Activated CD8-positive, alpha-beta T cell treated with anti-CD3 and anti-CD28 coated beads, Interleukin-2, amount 10 ng/mL, durations not matched to agents 7 days and 5 days (primary cell): ENCODE data around the gene IGFBP2. TPM values are rescaled to one million over a fixed set of nuclear protein-coding genes. Genes with fewer than 3 reads are reported as not detected.

Experiments used
- ATAC-seq: fragments of 150-1000 bp; cut with Tn5 transposase; one replicate; pipeline ENCODE4 v1.10.0; 2021; ENCODE audit warnings: moderate library complexity
- CTCF ChIA-PET: fragments of 350-600 bp; sonication (Branson Sonifier 250); formaldehyde crosslinking; loops from one replicate; lab custom pipeline; 2021; ENCODE audit warnings: antibody characterized with exemption; lab: Charles Lee
- POLR2A ChIA-PET: fragments of 350-600 bp; sonication (Branson Sonifier 250); formaldehyde crosslinking; loops from one replicate; lab custom pipeline; 2021; ENCODE audit warnings: antibody characterized with exemption; lab: Charles Lee
- DNase-seq: peaks from one replicate; pipeline ENCODE4 v3.0.0-alpha.2; 2020
- H3K27ac Mint-ChIP-seq: one replicate; pipeline ENCODE4 v1.8.0; 2021; ENCODE audit warnings: mild to moderate bottlenecking, mixed read lengths
- H3K27me3 Mint-ChIP-seq: one replicate; pipeline ENCODE4 v1.8.0; 2021; ENCODE audit warnings: low read depth, mixed read lengths
- H3K36me3 Mint-ChIP-seq: one replicate; pipeline ENCODE4 v1.8.0; 2021; ENCODE audit warnings: low read depth, mixed read lengths
- H3K4me1 Mint-ChIP-seq: one replicate; pipeline ENCODE4 v1.8.0; 2021; ENCODE audit warnings: low read depth, mixed read lengths
- H3K4me3 Mint-ChIP-seq: one replicate; pipeline ENCODE4 v1.8.0; 2021; ENCODE audit warnings: mild to moderate bottlenecking, mixed read lengths
- H3K9me3 Mint-ChIP-seq: one replicate; pipeline ENCODE4 v1.8.0; 2022; ENCODE audit warnings: mixed read lengths; ENCODE audit not compliant: insufficient read depth
- total RNA-seq, 2 experiments: library from RNA; stranded (reverse); gene quantifications; one replicate each; pipeline ENCODE4 v1.2.3, GENCODE V29; 2021

IGFBP2 gene
- total RNA-seq, 2 experiments from 2014 or later: 74.7 to 75.5 TPM

- ATAC-seq: no peak
- H3K4me3 Mint-ChIP-seq: no peak overlapping the region
- no peak overlapping the region for H3K27ac Mint-ChIP-seq
- ChIA-PET POLR2A (no interaction called here), CTCF (interaction anchor here (0.9 kb wide), 1 partner anchor 163 kb away, joined by 3 read pairs; no protein-coding TSS in a partner anchor)
- H3K36me3 Mint-ChIP-seq: no peaks in the 10 kb centered on the region
- peaks cover 11% of the 10 kb centered on the region for H3K4me1 Mint-ChIP-seq
- no peak for DNase-seq
- H3K27me3 Mint-ChIP-seq: peaks cover 11% of the 10 kb centered on the region
- no peaks in the 10 kb centered on the region for H3K9me3 Mint-ChIP-seq
Observed at GRCh38 chr2:216679658-216680024, 46.4 kb downstream of the IGFBP2 start.

GRCh38 chr2:216680951-216681629 is 47.9 kb downstream of the IGFBP2 start:
- POLR2A ChIA-PET: no interaction called here
- no peaks in the 10 kb centered on the region for H3K9me3 Mint-ChIP-seq
- peaks cover 11% of the 10 kb centered on the region for H3K4me1 Mint-ChIP-seq
- peaks cover 16% of the 10 kb centered on the region for H3K27me3 Mint-ChIP-seq
- DNase-seq (no peak), ATAC-seq (no peak)
- H3K36me3 Mint-ChIP-seq: no peaks in the 10 kb centered on the region
- H3K27ac Mint-ChIP-seq: no peak overlapping the region
- CTCF ChIA-PET: interaction anchor here (1.3 to 2.4 kb wide), 3 partner anchors 13 to 830 kb away, joined by 3 to 12 read pairs (median 11); no protein-coding TSS in a partner anchor
- no peak overlapping the region for H3K4me3 Mint-ChIP-seq

- DNase-seq (no peak), ATAC-seq (no peak)
- no peak overlapping the region for H3K27ac Mint-ChIP-seq
Observed at GRCh38 chr2:216681683-216682082, 48.5 kb downstream of the IGFBP2 start.

DNA sequence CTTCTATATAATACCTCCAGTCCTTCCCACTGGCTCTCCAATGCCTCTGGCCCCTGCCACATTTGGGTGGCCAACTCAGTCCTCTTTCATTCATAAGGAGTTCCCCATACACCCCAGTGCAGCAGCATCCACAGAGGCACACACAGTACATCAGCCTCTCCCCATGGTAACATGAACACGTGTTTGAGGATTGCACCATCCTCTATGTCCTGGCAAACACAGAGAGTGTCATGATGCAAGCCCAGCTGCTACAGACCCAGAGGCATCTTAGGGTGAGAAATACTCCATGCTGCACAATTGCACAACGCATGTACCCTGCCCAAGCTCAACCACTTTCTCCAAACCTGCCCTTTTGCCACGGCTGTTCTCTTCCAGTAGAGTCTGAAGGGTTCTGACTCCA is 50.6 kb downstream of the IGFBP2 start:
- H3K27me3 Mint-ChIP-seq: peaks cover 19% of the 10 kb centered on the region
- DNase-seq: no peak
- CTCF ChIA-PET: interaction anchor here (0.9 to 2.1 kb wide), 4 partner anchors 12 to 1029 kb away, joined by 3 to 8 read pairs (median 6); partner anchors contain the start of gene IGFBP5

More at GRCh38 chr2:216681683-216682082, 48.5 kb downstream of the IGFBP2 start:
- Mint-ChIP-seq H3K27me3 (peaks cover 17% of the 10 kb centered on the region), H3K4me1 (peaks cover 11% of the 10 kb centered on the region), H3K4me3 (no peak overlapping the region), H3K36me3 (no peaks in the 10 kb centered on the region), H3K9me3 (no peaks in the 10 kb centered on the region)
- CTCF ChIA-PET: interaction anchor here (0.7 to 2.4 kb wide), 11 partner anchors 10 to 1031 kb away, joined by 3 to 12 read pairs (median 5); no protein-coding TSS in a partner anchor
- POLR2A ChIA-PET: no interaction called here

GRCh38 chr2:216685327-216685875 is 52.2 kb downstream of the IGFBP2 start:
- Mint-ChIP-seq H3K9me3 (no peaks in the 10 kb centered on the region), H3K27me3 (peaks cover 28% of the 10 kb centered on the region), H3K4me1 (peaks cover 11% of the 10 kb centered on the region), H3K4me3 (no peak overlapping the region), H3K27ac (no peak overlapping the region), H3K36me3 (no peaks in the 10 kb centered on the region)
- ChIA-PET CTCF (interaction anchor here (0.8 to 2.9 kb wide), 5 partner anchors 10 to 1028 kb away, joined by 3 to 8 read pairs (median 4); partner anchors contain the start of gene IGFBP5), POLR2A (no interaction called here)
- no peak for ATAC-seq
- DNase-seq: no peak

More for the DNA sequence above, 50.6 kb downstream of the IGFBP2 start:
- H3K36me3 Mint-ChIP-seq: no peaks in the 10 kb centered on the region
- H3K4me3 Mint-ChIP-seq: no peak overlapping the region
- H3K9me3 Mint-ChIP-seq: no peaks in the 10 kb centered on the region
- no peak overlapping the region for H3K27ac Mint-ChIP-seq
- no peak for ATAC-seq
- POLR2A ChIA-PET: no interaction called here
- H3K4me1 Mint-ChIP-seq: peaks cover 11% of the 10 kb centered on the region

GRCh38 chr2:216687111-216687510 is 53.9 kb downstream of the IGFBP2 start:
- Mint-ChIP-seq H3K9me3 (no peaks in the 10 kb centered on the region), H3K4me3 (no peak overlapping the region), H3K27ac (no peak overlapping the region), H3K27me3 (peaks cover 40% of the 10 kb centered on the region), H3K36me3 (no peaks in the 10 kb centered on the region), H3K4me1 (peaks cover 15% of the 10 kb centered on the region)
- ChIA-PET CTCF (interaction anchor here (1.0 to 2.9 kb wide), 4 partner anchors 51 to 1026 kb away, joined by 3 to 10 read pairs (median 6); no protein-coding TSS in a partner anchor), POLR2A (interaction anchor here (1.0 kb wide), 1 partner anchor 189 kb away, joined by 3 read pairs; the partner anchor contains the start of gene RPL37A)
- DNase-seq (no peak), ATAC-seq (no peak)

DNA sequence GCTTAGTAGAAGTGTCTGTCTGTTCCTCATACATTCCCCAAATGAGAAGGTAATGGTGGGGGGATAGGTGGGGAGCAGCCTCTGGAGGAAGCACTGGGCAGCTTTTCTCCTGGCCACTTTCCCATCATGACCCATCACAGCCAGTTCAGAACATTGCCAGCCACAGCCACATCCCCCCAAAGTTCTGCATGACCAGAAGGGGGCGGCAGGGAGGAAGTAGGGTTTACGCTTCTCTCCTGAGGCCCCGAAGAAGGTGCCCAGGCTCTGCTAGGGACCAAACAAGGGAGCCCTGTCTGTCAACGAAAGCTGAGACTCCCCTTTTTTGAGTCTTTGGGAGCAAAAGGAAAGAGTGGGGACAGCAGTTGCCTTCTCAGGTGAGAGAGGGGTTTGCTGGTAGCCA is 54.4 kb downstream of the IGFBP2 start:
- ATAC-seq (no peak), DNase-seq (peak; percentile 53)
- ChIA-PET POLR2A (interaction anchor here (1.0 kb wide), 1 partner anchor 190 kb away, joined by 3 read pairs; the partner anchor contains the start of gene RPL37A), CTCF (interaction anchor here (1.0 to 2.9 kb wide), 5 partner anchors 13 to 1026 kb away, joined by 3 to 10 read pairs (median 3); no protein-coding TSS in a partner anchor)
- H3K27ac Mint-ChIP-seq: no peak overlapping the region
- H3K4me3 Mint-ChIP-seq: no peak overlapping the region
- peaks cover 16% of the 10 kb centered on the region for H3K4me1 Mint-ChIP-seq
- no peaks in the 10 kb centered on the region for H3K36me3 Mint-ChIP-seq
- H3K27me3 Mint-ChIP-seq: peaks cover 45% of the 10 kb centered on the region
- no peaks in the 10 kb centered on the region for H3K9me3 Mint-ChIP-seq

- Mint-ChIP-seq H3K4me1 (peaks cover 26% of the 10 kb centered on the region), H3K27me3 (peaks cover 44% of the 10 kb centered on the region), H3K9me3 (no peaks in the 10 kb centered on the region), H3K36me3 (no peaks in the 10 kb centered on the region), H3K27ac (no peak overlapping the region), H3K4me3 (no peak overlapping the region)
- DNase-seq (no peak), ATAC-seq (no peak)
- CTCF ChIA-PET: interaction anchor here (1.0 to 2.0 kb wide), 4 partner anchors 14 to 1068 kb away, joined by 3 to 10 read pairs (median 4); no protein-coding TSS in a partner anchor
- POLR2A ChIA-PET: no interaction called here
Observed at GRCh38 chr2:216688731-216689340, 55.6 kb downstream of the IGFBP2 start.

- no peak overlapping the region for H3K4me3 Mint-ChIP-seq
- ChIA-PET POLR2A (no interaction called here), CTCF (interaction anchor here (1.6 kb wide), 1 partner anchor 477 kb away, joined by 5 read pairs; no protein-coding TSS in a partner anchor)
- no peaks in the 10 kb centered on the region for H3K36me3 Mint-ChIP-seq
- no peaks in the 10 kb centered on the region for H3K9me3 Mint-ChIP-seq
- DNase-seq: no peak
- no peak for ATAC-seq
- H3K27me3 Mint-ChIP-seq: peaks cover 45% of the 10 kb centered on the region
- H3K27ac Mint-ChIP-seq: no peak overlapping the region
- peaks cover 32% of the 10 kb centered on the region for H3K4me1 Mint-ChIP-seq
Observed at GRCh38 chr2:216689397-216689796, 56.2 kb downstream of the IGFBP2 start.

GRCh38 chr2:216690456-216690852 is 57.2 kb downstream of the IGFBP2 start:
- no peak for DNase-seq
- Mint-ChIP-seq H3K27me3 (peaks cover 47% of the 10 kb centered on the region), H3K4me1 (peaks cover 37% of the 10 kb centered on the region), H3K27ac (no peak overlapping the region), H3K9me3 (no peaks in the 10 kb centered on the region), H3K36me3 (no peaks in the 10 kb centered on the region), H3K4me3 (no peak overlapping the region)
- POLR2A ChIA-PET: no interaction called here
- no peak for ATAC-seq
- CTCF ChIA-PET: interaction anchor here (1.4 kb wide), 1 partner anchor 1023 kb away, joined by 3 read pairs; no protein-coding TSS in a partner anchor
